Measurements from ENCODE around the gene LPCAT2.

GRCh38 chr16:55510185-55510805, 1.4 kb downstream of the LPCAT2 start:
- no peak for TF ChIP-seq CTCF (IDR thresholded peaks at IDR 0.05)
- no peak for TF ChIP-seq USF2 (IDR thresholded peaks at IDR 0.05)
- TF ChIP-seq RAD21 (conservative IDR thresholded peaks at IDR 0.05 in 1 of 2, IDR thresholded peaks at IDR 0.05 in 1 of 2): no peak
- no peak for TF ChIP-seq CHD4 (IDR thresholded peaks at IDR 0.05; ENCODE audit: borderline replicate concordance)
- TF ChIP-seq SREBF2 (IDR thresholded peaks at IDR 0.05): no peak
- no peak for TF ChIP-seq ZC3H11A (IDR thresholded peaks at IDR 0.05)
- TF ChIP-seq POLR2A (IDR thresholded peaks at IDR 0.05; ENCODE audit: low read length): no peak
- no peak for TF ChIP-seq MAX (IDR thresholded peaks at IDR 0.05)
